Neural progenitor cell (in vitro differentiated cells): ENCODE measurements around the gene KREMEN2. TPM values are rescaled to one million over a fixed set of nuclear protein-coding genes. Genes with fewer than 3 reads are reported as not detected.

Experiments used
- DNase-seq: peaks from one replicate; pipeline ENCODE4 v3.0.0-alpha.2; 2016; ENCODE audit warnings: low spot score
- H2AFZ ChIP-seq: fragments of 200-600 bp; sonication (generic); replicated peaks from 2 replicates; pipeline ENCODE4 v1.6.1; 2016; ENCODE audit warnings: antibody characterized with exemption
- H3F3A ChIP-seq: fragments of 200-600 bp; sonication (generic); 2 replicates; pipeline ENCODE4 v1.6.1; 2016; ENCODE audit warnings: antibody characterized with exemption, low read depth
- H3K27ac ChIP-seq: fragments of 200-600 bp; sonication (generic); 2 replicates; pipeline ENCODE4 v1.5.1; 2016; ENCODE audit warnings: mild to moderate bottlenecking
- H3K27me3 ChIP-seq: fragments of 200-600 bp; sonication (generic); 2 replicates; pipeline ENCODE4 v1.6.1; 2016; ENCODE audit warnings: mild to moderate bottlenecking, moderate library complexity
- H3K36me3 ChIP-seq: fragments of 200-600 bp; sonication (generic); 2 replicates; pipeline ENCODE4 v1.5.1; 2016
- H3K4me1 ChIP-seq: fragments of 200-600 bp; sonication (generic); 2 replicates; pipeline ENCODE4 v1.6.1; 2016; ENCODE audit warnings: mixed run types
- H3K4me2 ChIP-seq: fragments of 200-600 bp; sonication (generic); 2 replicates; pipeline ENCODE4 v1.6.1; 2016
- H3K4me3 ChIP-seq: fragments of 200-600 bp; sonication (generic); 2 replicates; pipeline ENCODE4 v1.5.1; 2016
- H3K79me2 ChIP-seq: fragments of 200-600 bp; sonication (generic); 2 replicates; pipeline ENCODE4 v1.6.1; 2016; ENCODE audit warnings: low read depth
- H3K9ac ChIP-seq: fragments of 200-600 bp; sonication (generic); 2 replicates; pipeline ENCODE4 v1.6.1; 2016
- H3K9me3 ChIP-seq: fragments of 200-600 bp; sonication (generic); 2 replicates; pipeline ENCODE4 v1.5.1; 2016; ENCODE audit warnings: low read depth
- H4K20me1 ChIP-seq: fragments of 200-600 bp; sonication (generic); 2 replicates; pipeline ENCODE4 v1.6.1; 2016; ENCODE audit warnings: low read depth
- H3K27ac Mint-ChIP-seq: 3 replicates; pipeline ENCODE4 v1.8.0; 2021; ENCODE audit warnings: mixed read lengths
- H3K27me3 Mint-ChIP-seq: 2 replicates; pipeline ENCODE4 v1.8.0; 2022; ENCODE audit warnings: low read depth, mild to moderate bottlenecking, inconsistent platforms, moderate library complexity, mixed read lengths; ENCODE audit not compliant: insufficient read depth
- H3K36me3 Mint-ChIP-seq: 3 replicates; pipeline ENCODE4 v1.8.0; 2021; ENCODE audit warnings: mixed read lengths
- H3K4me1 Mint-ChIP-seq: 3 replicates; pipeline ENCODE4 v1.8.0; 2021; ENCODE audit warnings: mixed read lengths
- H3K4me3 Mint-ChIP-seq: 3 replicates; pipeline ENCODE4 v1.8.0; 2021; ENCODE audit warnings: mild to moderate bottlenecking, moderate library complexity, mixed read lengths
- H3K9me3 Mint-ChIP-seq: 3 replicates; pipeline ENCODE4 v1.8.0; 2020; ENCODE audit warnings: mixed read lengths
- EZH2 ChIP-seq: fragments of 200-600 bp; sonication (generic); IDR thresholded peaks from 2 replicates; pipeline ENCODE4 v1.6.1; 2017; ENCODE audit warnings: antibody characterized with exemption, mild to moderate bottlenecking, moderate library complexity
- EZH2phosphoT487 ChIP-seq: fragments of 200-600 bp; sonication (generic); IDR thresholded peaks from 2 replicates; pipeline ENCODE4 v1.6.1; 2017; ENCODE audit warnings: antibody characterized with exemption
- total RNA-seq: library from RNA; depleted of rRNA; stranded (reverse); fragments of >200 nt; gene quantifications from 2 replicates; pipeline ENCODE4 v1.2.3, GENCODE V29; 2015; ENCODE audit warnings: low replicate concordance
- TF ChIP-seq, protein P1 (sequence below): fragments of 200-600 bp; sonication (generic); IDR thresholded peaks from 2 replicates; pipeline ENCODE4 v1.5.1; 2017; ENCODE audit warnings: antibody characterized with exemption, mild to moderate bottlenecking

KREMEN2 gene
- total RNA-seq, 1 donor from 2014 or later, result 0.51 TPM

DNA sequence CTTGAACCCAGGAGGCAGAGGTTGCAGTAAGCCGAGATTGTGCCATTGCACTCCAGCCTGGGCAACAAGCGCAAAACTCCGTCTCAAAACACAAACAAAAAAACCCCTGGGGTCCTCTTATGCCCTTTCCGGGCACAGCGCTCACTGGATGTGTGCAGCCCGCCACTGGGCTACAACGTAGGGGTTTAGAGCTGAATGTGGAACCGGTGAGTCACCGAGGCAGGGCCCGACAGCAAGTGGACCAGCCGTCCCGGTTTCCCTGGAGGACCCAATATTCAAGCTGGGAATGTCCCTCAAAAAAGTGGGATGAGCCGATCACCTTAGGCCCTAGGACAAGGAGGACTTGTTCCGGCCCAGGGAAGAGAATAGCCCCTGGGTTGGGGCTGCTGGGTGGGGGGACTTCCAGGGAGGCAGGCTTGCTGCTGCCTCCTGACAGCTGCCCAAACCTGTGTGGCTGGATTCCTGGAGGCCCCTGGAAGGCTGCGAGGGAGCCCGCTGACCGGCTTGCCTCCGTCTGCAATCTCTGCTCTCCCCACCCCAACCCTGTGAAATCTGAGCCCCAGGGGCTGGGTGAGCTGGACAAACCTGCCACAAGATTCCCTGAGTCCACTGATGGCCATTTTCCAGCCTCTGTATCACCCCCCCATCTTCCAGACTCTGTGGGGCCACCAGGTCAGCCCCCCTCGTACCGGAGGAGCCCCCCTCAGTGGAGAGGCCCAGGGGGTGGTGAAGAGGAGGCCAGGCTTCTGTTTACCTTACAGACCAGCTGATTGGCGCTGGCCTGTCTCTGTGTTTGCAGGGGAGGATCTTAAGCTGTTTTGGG is 45.7 kb downstream of the KREMEN2 start:
- Histone ChIP-seq H3K9ac (no peak overlapping the region), H3K4me1 (peaks cover 38% of the 10 kb centered on the region), H2AFZ (no peak overlapping the region), H3K4me2 (peak overlapping the region; percentile 65), H3F3A (peaks cover 48% of the 10 kb centered on the region), H3K36me3 (no peaks in the 10 kb centered on the region), H3K27me3 (peaks cover 87% of the 10 kb centered on the region), H4K20me1 (peaks cover 28% of the 10 kb centered on the region), H3K27ac (no peak overlapping the region), H3K9me3 (no peaks in the 10 kb centered on the region), H3K79me2 (no peaks in the 10 kb centered on the region), H3K4me3 (peak overlapping the region; percentile 14)
- Mint-ChIP-seq H3K4me3 (no peak overlapping the region), H3K9me3 (no peaks in the 10 kb centered on the region), H3K36me3 (no peaks in the 10 kb centered on the region), H3K27me3 (peaks cover 44% of the 10 kb centered on the region), H3K4me1 (peaks cover 34% of the 10 kb centered on the region), H3K27ac (no peak overlapping the region)
- DNase-seq, result peak; percentile 73
- TF ChIP-seq EZH2phosphoT487, result no peak
- TF ChIP-seq, protein P1, sequence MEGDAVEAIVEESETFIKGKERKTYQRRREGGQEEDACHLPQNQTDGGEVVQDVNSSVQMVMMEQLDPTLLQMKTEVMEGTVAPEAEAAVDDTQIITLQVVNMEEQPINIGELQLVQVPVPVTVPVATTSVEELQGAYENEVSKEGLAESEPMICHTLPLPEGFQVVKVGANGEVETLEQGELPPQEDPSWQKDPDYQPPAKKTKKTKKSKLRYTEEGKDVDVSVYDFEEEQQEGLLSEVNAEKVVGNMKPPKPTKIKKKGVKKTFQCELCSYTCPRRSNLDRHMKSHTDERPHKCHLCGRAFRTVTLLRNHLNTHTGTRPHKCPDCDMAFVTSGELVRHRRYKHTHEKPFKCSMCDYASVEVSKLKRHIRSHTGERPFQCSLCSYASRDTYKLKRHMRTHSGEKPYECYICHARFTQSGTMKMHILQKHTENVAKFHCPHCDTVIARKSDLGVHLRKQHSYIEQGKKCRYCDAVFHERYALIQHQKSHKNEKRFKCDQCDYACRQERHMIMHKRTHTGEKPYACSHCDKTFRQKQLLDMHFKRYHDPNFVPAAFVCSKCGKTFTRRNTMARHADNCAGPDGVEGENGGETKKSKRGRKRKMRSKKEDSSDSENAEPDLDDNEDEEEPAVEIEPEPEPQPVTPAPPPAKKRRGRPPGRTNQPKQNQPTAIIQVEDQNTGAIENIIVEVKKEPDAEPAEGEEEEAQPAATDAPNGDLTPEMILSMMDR, result no peak

DNA sequence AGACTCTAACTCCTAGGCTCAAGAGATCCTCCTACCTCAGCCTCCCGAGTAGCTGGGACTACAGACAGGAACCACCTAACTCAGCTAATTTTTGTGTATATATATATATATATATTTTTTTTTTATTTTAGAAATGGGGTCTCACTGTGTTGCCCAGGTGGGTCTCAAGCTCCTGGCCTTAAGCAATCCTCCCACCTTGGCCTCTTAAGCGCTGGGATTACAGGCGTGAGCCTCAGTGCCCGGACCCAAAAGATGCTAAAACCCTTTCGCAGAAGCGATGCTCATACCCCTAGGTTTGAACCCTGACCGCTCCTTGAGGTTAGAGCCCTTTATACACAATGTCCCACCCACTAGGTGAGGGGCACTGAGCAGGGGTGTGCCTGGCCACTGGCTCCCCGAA is 46.4 kb downstream of the KREMEN2 start:
- H2AFZ ChIP-seq, result no peak overlapping the region
- peaks cover 38% of the 10 kb centered on the region for H3K4me1 ChIP-seq
- Mint-ChIP-seq H3K9me3 (no peaks in the 10 kb centered on the region), H3K27me3 (peaks cover 43% of the 10 kb centered on the region), H3K4me3 (no peak overlapping the region), H3K36me3 (no peaks in the 10 kb centered on the region), H3K4me1 (peaks cover 35% of the 10 kb centered on the region), H3K27ac (no peak overlapping the region)
- H3K9me3 ChIP-seq, result no peaks in the 10 kb centered on the region
- H3K4me3 ChIP-seq, result no peak overlapping the region
- peaks cover 28% of the 10 kb centered on the region for H4K20me1 ChIP-seq
- H3K4me2 ChIP-seq, result no peak overlapping the region
- no peaks in the 10 kb centered on the region for H3K36me3 ChIP-seq
- H3K79me2 ChIP-seq, result no peaks in the 10 kb centered on the region
- H3F3A ChIP-seq, result peaks cover 44% of the 10 kb centered on the region
- no peak for DNase-seq
- H3K27me3 ChIP-seq, result peaks cover 80% of the 10 kb centered on the region
- no peak overlapping the region for H3K9ac ChIP-seq
- TF ChIP-seq EZH2phosphoT487, result no peak
- H3K27ac ChIP-seq, result no peak overlapping the region

DNA sequence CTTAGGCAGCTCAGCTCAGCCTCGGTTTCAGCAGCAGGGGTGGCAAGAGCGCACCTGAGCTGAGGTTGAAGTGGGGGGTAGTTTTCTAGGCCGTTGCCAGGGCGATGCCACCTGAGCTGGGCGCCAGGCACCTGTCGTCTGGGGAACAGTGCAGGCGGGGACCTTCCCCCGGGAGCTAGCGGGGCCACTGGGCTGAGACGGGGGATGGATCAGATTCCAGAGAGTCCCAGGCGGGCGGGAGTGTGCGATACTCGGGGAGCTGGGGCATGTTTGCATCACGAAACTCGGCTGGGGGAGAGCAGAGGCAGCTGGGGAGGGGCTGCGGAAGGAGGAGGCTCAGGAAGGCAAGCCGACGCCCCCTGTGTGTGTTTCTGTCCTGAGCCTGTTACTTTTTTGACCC is 48.2 kb downstream of the KREMEN2 start:
- DNase-seq, result peak; percentile 43
- Histone ChIP-seq H3K9me3 (no peaks in the 10 kb centered on the region), H3K36me3 (no peaks in the 10 kb centered on the region), H3K4me2 (peak overlapping the region; percentile 74), H3K4me3 (peak overlapping the region; percentile 26), H3K4me1 (peaks cover 39% of the 10 kb centered on the region), H3K27ac (no peak overlapping the region), H3K27me3 (peaks cover 66% of the 10 kb centered on the region), H3K9ac (no peak overlapping the region), H3K79me2 (peaks cover 14% of the 10 kb centered on the region), H4K20me1 (peaks cover 39% of the 10 kb centered on the region), H3F3A (peaks cover 47% of the 10 kb centered on the region), H2AFZ (no peak overlapping the region)
- TF ChIP-seq, protein P1, result no peak
- TF ChIP-seq EZH2, result no peak
- no peak for TF ChIP-seq EZH2phosphoT487
- Mint-ChIP-seq H3K4me1 (peaks cover 39% of the 10 kb centered on the region), H3K27ac (no peak overlapping the region), H3K9me3 (no peaks in the 10 kb centered on the region), H3K4me3 (peak overlapping the region; percentile 75), H3K27me3 (peaks cover 29% of the 10 kb centered on the region), H3K36me3 (peaks cover 2% of the 10 kb centered on the region)

DNA sequence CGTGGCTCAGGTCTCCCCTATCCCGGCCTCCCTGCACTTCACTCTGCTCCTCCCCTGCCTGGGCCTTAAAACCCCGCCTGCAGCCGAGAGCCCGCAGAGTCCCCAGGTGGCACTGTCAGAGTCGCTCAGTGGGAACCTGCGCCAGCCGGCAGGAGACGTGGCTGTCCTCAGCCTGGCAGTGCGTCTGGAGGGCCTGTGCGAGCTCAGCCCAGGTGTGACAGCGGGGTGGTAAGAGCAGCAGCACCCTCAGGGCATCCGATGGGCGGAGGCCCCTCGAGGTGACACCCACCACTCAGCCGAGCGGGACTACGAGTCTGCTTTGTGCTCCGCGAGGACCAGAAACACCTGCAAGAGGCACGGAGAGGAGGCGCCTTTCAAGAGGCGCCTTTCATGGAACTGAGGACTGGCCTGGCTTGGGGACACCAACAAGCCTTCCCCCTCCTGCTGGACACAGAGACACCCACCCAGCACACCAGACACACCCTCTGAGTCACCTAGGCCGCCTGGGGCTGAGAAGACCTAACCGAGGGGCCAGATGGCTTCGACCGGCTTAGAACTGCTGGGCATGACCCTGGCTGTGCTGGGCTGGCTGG is 48.8 kb downstream of the KREMEN2 start, which contains the start of gene CLDN9:
CLDN9 (plus strand) TSS at position 96 of the 593 bp plus-strand sequence; CDS start at position 536, 440 bp downstream.
- H3K27me3 Mint-ChIP-seq, result peaks cover 26% of the 10 kb centered on the region
- TF ChIP-seq, protein P1, result no peak
- TF ChIP-seq EZH2 (peak; percentile 64), EZH2phosphoT487 (no peak)
- no peak within 1 kb of the TSS for H2AFZ ChIP-seq
- H3K9me3 ChIP-seq, result no peaks in the 10 kb centered on the region
- peaks cover 37% of the 10 kb centered on the region for H3K4me1 Mint-ChIP-seq
- no peak within 1 kb of the TSS for H3K9ac ChIP-seq
- H3K4me3 Mint-ChIP-seq, result peak within 1 kb of the TSS; percentile 75
- no peak within 1 kb of the TSS for H3K27ac Mint-ChIP-seq
- H3K4me1 ChIP-seq, result peaks cover 34% of the 10 kb centered on the region
- peaks cover 64% of the 10 kb centered on the region for H3K27me3 ChIP-seq
- H3K36me3 Mint-ChIP-seq, result peaks cover 2% of the 10 kb centered on the region
- peaks cover 46% of the 10 kb centered on the region for H3F3A ChIP-seq
- H3K79me2 ChIP-seq, result peaks cover 21% of the 10 kb centered on the region
- H3K9me3 Mint-ChIP-seq, result no peaks in the 10 kb centered on the region
- peak within 1 kb of the TSS; percentile 74 for H3K4me2 ChIP-seq
- H3K36me3 ChIP-seq, result no peaks in the 10 kb centered on the region
- no peak within 1 kb of the TSS for H3K27ac ChIP-seq
- H4K20me1 ChIP-seq, result peaks cover 41% of the 10 kb centered on the region
- H3K4me3 ChIP-seq, result peak within 1 kb of the TSS; percentile 26
- peak; percentile 58 for DNase-seq
